ENCODE measurements around the gene E2F4.

- no peak for TF ChIP-seq CTCF (IDR thresholded peaks at IDR 0.05)
- no peak for TF ChIP-seq POLR2A (IDR thresholded peaks at IDR 0.05)
- no peak for TF ChIP-seq POLR2AphosphoS5 (IDR thresholded peaks at IDR 0.05; ENCODE audit: insufficient read depth in 1 of 2, low read depth in 1 of 2)
Measured at GRCh38 chr16:67165121-67166078, 26.6 kb upstream of the E2F4 start.
